GM10248 (cell line): ENCODE data around the gene KCNJ12.
"Not testable (repeated sequence)": the region's sequence is repeated elsewhere in the genome, so short reads cannot be mapped to it uniquely, and the experiment has no call there.

Source experiments
- CTCF ChIA-PET: fragments of 300-600 bp; sonication (Branson Sonifier 250); formaldehyde crosslinking; extraction: SDS; loops from one replicate; lab custom pipeline; 2021; ENCODE audit warnings: antibody characterized with exemption; lab: Yijun Ruan, JAX
- POLR2A ChIA-PET: fragments of 350-650 bp; sonication (Branson Sonifier 250); formaldehyde crosslinking; extraction: SDS; loops from one replicate; lab custom pipeline; 2020; ENCODE audit warnings: antibody characterized with exemption; lab: Yijun Ruan, JAX
- DNase-seq: peaks from one replicate; pipeline ENCODE4 v3.0.0; 2012; ENCODE audit errors: extremely low spot score
- TF ChIP-seq, protein P1 (sequence below): IDR thresholded peaks from 2 replicates; pipeline ENCODE4 v1.5.1; 2012; ENCODE audit warnings: mild to moderate bottlenecking, low read depth; ENCODE audit errors: extremely low read depth, missing control alignments, control extremely low read depth

KCNJ12 gene

DNA sequence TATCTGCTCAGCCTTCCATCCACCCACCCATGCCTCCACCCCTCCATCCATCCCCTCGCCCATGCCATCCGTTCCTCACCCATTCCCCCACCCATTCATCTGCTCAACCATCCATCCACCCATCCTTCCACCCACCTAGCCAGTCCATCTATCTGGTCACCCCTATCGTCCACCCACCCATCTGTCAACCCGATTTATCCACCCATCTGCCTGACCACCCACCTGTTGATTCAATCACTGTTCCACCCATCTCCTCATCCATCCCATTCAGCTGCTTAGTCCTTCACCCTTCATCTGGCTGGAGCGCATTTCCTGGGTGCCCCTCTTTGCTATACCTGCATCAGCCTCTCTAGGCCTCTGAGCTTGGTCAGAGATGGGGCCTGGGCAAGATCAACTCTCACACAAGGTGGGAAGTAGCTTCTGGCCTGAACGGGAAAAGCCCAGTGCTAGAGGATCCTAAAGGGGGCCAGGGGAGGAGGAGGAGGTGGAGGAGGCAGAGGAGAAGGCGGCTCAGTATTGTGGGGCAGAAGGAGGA, 32.7 kb downstream of the KCNJ12 start:
- CTCF ChIA-PET, POLR2A ChIA-PET, DNase-seq: not testable (repeated sequence)

DNA sequence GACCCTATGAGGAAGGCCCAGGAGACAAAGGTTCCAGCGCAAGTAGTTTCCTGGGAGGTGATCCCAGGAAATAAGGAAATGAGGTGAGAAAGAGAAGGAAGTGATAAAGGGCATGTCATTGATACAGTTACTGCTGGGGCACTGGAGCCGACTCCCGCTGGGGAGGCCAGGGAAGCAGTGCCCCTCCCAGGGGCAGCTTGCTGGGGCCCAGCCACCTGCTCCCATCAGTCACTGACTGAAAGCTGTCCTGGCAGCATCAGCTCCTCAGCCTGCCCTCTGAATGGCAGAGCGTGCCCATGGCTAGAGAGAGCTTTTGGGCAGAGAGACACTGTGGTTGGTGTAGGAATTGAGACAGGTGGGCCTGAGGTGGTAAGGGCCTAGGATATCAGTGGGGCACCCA, 33.2 kb downstream of the KCNJ12 start:
- CTCF ChIA-PET, DNase-seq, POLR2A ChIA-PET: not testable (repeated sequence)

DNA sequence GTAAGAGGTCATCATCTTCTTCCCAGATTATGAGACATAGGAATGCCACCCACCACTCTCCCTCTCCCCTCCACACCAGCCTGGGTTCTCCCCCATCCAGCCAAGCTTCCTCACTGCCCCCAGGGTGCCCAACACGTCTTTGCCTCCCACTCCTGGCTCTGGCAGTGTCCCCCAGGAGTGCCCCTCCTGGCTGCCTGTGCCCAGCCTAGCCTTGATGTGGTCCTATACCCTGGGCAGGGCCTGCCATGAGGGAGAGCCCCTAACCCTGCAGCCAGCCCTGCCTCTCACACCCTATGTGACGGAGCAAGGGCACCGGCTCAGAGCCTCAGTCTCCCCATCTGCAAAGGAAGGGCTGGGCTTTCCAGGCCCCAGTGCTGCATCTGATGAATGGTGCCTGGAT, 33.8 kb downstream of the KCNJ12 start:
- CTCF ChIA-PET, DNase-seq, POLR2A ChIA-PET: not testable (repeated sequence)

DNA sequence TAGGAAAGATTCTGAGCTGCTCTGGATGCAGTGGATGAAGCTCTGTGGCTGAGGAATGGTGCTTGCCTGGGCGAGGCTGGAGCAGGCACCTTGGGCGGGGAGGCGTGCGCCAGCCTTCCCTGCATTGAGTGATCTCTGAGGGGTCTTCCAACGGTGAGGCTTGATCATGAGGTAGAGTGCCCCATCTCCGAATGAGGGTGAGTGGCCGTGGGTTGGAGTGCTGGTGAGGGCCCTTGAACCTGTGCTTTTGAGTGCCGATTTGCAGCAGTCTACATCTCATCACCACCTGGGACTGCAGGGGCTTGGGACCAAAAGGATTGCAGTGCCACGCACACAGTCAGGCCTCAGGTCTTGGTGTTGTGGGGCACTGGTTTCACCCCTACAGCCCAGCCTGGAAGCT, 34.2 kb downstream of the KCNJ12 start:
- POLR2A ChIA-PET, CTCF ChIA-PET, DNase-seq: not testable (repeated sequence)

DNA sequence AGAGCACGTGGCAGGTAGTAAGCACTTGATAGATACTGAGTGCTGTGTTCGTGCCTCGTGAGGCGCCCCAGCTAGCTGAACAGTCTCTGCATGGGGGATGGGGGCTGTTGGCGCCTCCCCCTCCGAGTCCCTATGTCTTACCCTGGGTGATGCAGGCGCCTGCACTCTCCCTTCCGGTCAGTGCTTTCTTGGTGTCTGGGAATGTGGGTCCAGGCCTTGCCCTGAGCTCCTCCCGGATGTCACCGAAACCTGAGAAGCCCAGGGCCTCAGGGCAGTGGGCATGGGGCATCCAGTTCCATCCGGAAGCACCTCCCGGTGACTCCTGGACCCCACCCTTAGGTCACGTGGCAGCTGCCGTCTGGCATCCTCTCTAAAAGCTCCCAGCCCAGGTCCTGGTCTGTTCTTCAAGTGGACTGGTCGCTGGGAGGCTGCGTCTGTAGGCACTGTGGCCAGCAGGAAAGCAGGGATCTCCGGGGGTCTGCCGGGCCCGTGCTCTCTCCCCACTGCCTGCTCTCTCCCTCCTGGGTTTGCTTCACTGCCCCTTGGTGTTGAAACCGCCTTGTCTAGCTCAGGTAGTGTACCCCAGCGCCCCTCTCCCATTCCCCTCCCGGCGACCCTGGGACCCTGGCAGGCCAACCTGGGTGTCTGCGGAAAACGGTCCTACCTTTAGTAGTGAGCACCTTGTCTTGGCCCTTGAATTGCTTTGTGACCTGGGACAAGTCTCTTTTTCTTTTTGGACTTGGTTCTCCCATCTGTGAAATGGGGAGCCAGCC, 34.9 kb downstream of the KCNJ12 start:
- CTCF ChIA-PET, POLR2A ChIA-PET, DNase-seq: not testable (repeated sequence)

DNA sequence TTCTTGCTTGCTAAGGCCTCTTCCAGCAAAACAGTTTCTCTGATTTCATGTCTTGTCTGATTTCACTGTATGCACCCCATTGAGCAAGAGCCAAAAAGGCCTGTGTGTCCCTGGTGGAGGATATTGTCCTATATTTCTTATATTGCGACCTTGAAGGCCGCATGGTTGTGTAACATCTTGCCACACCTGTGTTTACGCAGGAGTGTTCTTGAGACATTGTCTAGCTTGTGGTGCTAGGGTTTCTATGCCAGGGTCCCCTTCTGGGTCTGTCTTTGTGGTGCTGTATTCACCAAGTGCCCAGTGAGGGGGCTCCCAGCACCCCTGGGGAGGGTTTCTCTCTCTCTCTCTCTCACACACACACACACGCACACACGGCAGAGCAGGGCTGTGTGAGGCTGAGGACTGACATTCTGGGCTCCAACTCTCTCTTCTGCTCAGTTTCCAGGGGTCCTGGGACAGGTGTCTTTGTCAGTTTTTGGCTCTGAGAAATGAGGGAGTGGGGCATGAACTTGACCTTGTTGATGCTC, 35.6 kb downstream of the KCNJ12 start:
- POLR2A ChIA-PET, CTCF ChIA-PET, DNase-seq: not testable (repeated sequence)

DNA sequence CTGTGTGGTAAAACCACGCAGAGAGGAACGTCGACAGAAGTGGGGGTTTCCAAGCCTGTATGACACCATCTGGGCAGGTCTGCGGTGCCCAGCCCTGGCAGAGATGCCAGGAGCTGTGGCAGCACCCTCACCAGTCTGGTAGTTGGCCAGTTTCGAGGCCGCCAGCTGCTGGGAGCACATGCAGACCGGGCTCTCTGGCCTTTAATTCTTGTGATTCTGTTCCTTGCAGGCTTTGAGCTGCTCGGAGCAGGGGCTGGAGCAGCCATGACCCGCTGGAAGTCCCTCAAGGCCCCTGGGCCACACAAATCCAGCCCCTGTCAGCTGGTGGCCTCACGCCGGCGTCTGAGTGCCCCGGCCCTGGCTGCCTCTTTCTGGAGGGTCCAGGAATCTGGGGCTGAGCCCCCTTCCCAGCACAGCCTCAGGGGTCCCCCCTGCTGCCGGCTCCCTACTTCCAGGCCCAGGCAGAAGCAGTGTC, 36.1 kb downstream of the KCNJ12 start:
- CTCF ChIA-PET, DNase-seq, POLR2A ChIA-PET: not testable (repeated sequence)

DNA sequence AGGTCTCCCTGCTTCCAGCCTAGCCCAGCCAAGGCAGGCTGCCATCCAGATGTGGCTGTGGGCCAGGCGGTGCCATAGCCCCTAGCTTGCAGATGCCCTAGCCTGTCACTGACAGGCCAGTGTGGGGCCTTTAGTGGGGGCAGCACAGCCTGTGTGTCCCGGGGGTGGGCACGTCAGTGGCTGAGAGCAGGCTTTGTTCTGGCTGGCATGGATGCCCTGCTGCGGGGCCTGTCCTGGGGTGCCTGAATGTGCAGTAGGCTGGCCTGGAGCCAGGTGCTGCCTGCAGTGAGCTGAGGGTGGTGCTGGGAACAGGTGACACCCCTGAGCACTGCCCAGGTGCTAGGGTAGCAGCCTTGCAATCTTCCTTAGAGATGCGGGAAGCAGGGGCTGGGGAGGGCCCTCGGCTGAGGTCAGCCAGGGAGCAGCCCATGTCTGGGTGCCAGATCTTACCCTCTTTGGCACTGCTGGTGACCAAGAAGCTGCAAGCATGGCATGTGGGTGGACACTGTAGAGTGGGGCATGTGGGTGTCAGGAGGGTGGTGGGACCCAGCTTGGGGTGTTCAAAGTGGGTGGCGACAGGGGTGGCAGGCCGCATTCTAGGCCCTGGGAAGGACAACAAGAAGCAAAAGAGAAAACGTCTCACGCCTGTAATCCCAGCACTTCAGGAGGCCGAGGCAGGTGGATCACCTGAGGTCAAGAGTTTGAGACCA, 37.6 kb downstream of the KCNJ12 start:
- POLR2A ChIA-PET, CTCF ChIA-PET, DNase-seq: not testable (repeated sequence)

DNA sequence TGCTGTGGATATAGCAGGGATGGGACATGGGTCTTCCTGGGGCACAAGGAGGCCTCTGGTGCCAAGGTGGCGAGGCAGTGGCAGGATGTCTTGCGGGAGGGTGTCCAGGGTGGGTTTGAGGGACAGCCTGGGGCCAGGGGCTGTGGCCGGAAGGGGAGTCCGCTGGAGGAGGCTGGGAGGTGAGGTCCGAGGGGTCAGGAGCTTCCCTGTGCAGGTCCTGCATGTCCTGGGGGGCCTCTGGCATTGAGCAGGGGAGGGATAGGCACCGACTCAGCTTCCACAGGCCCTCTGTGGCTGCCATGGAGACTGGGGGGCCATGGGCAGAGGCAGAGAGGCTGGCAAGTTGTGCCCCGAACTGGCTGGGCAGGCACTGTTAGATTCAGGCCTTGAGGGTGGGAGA, 38.5 kb downstream of the KCNJ12 start:
- POLR2A ChIA-PET, DNase-seq, CTCF ChIA-PET: not testable (repeated sequence)

DNA sequence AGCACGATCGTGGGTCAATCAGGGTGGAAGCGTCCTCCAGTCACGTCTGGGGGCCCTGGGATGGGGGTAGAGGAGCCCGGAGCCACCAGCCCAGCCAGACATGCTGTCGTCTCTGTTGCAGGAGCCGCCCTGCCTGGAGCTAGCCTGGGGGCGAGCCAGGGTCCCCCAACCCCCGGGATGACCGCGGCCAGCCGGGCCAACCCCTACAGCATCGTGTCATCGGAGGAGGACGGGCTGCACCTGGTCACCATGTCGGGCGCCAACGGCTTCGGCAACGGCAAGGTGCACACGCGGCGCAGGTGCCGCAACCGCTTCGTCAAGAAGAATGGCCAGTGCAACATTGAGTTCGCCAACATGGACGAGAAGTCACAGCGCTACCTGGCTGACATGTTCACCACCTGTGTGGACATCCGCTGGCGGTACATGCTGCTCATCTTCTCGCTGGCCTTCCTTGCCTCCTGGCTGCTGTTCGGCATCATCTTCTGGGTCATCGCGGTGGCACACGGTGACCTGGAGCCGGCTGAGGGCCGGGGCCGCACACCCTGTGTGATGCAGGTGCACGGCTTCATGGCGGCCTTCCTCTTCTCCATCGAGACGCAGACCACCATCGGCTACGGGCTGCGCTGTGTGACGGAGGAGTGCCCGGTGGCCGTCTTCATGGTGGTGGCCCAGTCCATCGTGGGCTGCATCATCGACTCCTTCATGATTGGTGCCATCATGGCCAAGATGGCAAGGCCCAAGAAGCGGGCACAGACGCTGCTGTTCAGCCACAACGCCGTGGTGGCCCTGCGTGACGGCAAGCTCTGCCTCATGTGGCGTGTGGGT, 39.2 kb downstream of the KCNJ12 start:
- DNase-seq, CTCF ChIA-PET, POLR2A ChIA-PET: not testable (repeated sequence)

DNA sequence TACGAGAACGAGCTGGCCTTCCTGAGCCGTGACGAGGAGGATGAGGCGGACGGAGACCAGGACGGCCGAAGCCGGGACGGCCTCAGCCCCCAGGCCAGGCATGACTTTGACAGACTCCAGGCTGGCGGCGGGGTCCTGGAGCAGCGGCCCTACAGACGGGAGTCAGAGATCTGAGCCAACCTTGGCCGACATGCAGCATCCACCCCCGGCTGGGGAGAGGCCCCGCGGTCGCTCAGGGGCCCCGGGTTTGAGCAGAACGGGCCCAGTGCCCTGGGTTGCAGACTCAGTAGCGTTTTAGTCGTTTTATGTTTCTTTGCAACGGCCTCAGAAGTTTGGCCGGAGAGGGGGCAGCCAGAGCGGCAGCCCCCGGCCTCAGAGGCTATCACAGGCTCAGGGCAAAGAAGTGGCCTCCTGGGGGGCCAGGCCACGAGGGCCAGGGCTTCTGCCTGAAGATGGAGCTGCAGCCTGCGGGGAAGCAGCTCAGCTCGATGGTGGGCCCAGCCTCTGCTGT, 40.4 kb downstream of the KCNJ12 start:
- DNase-seq, POLR2A ChIA-PET, CTCF ChIA-PET: not testable (repeated sequence)

DNA sequence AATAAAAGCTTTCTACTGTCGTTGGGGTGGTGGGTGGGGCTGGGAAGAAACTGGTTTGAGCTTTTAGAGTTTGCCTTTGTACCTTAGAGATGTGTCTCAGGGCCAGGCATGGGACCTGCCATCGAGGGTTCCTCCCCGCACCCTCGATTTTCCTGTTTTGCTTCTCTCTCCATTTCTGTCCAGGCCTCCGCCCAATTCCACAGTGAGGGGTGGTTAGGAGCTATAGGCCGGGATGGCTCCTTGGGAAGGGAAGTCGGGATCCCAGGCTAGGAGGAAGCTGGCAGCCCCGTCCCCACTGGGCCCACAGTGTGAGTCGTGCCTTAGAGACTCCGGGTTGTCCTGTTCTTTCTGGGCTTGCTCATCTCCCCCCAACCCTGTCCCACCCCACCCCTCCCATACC, 41.2 kb downstream of the KCNJ12 start:
- CTCF ChIA-PET, POLR2A ChIA-PET, DNase-seq: not testable (repeated sequence)

DNA sequence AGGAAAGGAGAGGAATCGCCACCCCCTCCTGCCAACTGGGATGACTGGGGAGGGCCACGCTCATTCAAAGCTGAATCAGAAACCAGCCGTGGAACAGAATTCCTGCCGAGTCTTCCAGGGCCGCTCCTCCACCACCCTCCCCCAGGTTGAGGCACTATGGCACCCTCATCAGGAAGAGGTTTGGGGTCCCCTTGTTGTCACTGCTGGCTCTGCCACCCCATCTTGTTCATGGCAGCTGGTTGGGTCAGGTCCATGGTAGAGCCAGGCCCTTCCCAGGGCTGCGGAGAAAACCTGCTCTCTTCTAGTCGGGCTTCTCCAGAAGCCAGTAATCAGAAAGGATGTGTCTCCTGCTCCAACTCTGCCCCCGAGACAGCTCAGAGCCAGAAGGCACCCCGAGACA, 41.8 kb downstream of the KCNJ12 start:
- TF ChIP-seq, protein P1, sequence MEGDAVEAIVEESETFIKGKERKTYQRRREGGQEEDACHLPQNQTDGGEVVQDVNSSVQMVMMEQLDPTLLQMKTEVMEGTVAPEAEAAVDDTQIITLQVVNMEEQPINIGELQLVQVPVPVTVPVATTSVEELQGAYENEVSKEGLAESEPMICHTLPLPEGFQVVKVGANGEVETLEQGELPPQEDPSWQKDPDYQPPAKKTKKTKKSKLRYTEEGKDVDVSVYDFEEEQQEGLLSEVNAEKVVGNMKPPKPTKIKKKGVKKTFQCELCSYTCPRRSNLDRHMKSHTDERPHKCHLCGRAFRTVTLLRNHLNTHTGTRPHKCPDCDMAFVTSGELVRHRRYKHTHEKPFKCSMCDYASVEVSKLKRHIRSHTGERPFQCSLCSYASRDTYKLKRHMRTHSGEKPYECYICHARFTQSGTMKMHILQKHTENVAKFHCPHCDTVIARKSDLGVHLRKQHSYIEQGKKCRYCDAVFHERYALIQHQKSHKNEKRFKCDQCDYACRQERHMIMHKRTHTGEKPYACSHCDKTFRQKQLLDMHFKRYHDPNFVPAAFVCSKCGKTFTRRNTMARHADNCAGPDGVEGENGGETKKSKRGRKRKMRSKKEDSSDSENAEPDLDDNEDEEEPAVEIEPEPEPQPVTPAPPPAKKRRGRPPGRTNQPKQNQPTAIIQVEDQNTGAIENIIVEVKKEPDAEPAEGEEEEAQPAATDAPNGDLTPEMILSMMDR, result no peak
- ChIA-PET CTCF (no interaction called here), POLR2A (no interaction called here)
- DNase-seq, result no peak
